ENCODE data around the gene DDX11. TPM values are rescaled to one million over a fixed set of nuclear protein-coding genes. Genes with fewer than 3 reads are reported as not detected.
"Not testable (repeated sequence)": the region's sequence is repeated elsewhere in the genome, so short reads cannot be mapped to it uniquely, and the experiment has no call there.

The DDX11 gene
- total and polyA plus RNA-seq, 7 donors: 3.6 to 31.4 (median 8.2) TPM

- H3K36me3 ChIP-seq; H3K27ac ChIP-seq; H3K9me3 ChIP-seq; H3K4me1 ChIP-seq; DNase-seq; intact Hi-C loops (cut with DNase I); H3K4me3 ChIP-seq; H3K27me3 ChIP-seq: not testable (repeated sequence)
- 87 to 88% methylated on average over 7 of the region's 7 CpGs for WGBS, 2 donors
Measured at GRCh38 chr12:31052666-31053439, 20.8 kb upstream of the DDX11 start.

- H3K9me3 ChIP-seq; H3K4me1 ChIP-seq; H3K27me3 ChIP-seq; DNase-seq; intact Hi-C loops (cut with DNase I); H3K4me3 ChIP-seq; H3K27ac ChIP-seq; H3K36me3 ChIP-seq: not testable (repeated sequence)
- 62 to 95% methylated on average over 1 of the region's 1 CpG for WGBS, 2 donors
Measured at GRCh38 chr12:31053944-31054343, 19.7 kb upstream of the DDX11 start.

GRCh38 chr12:31057671-31058070 lies 16.0 kb upstream of the DDX11 start:
- no peaks in the 10 kb centered on the region for H3K9me3 ChIP-seq
- no peak overlapping the region for H3K4me3 ChIP-seq
- peaks cover 0 to 7% (median 3%) of the 10 kb centered on the region in 4 donors for H3K4me1 ChIP-seq
- 87 to 89% methylated on average over 4 of the region's 4 CpGs for WGBS, 2 donors
- H3K36me3 ChIP-seq: no peaks in the 10 kb centered on the region
- TF ChIP-seq POLR2A (IDR thresholded peaks at IDR 0.05) (no peak), POLR2AphosphoS5 (IDR thresholded peaks at IDR 0.05) (no peak), EP300 (IDR thresholded peaks at IDR 0.05) (no peak), CTCF (IDR thresholded peaks at IDR 0.05) (no peak)
- no peak for DNase-seq
- no peaks in the 10 kb centered on the region for H3K27me3 ChIP-seq
- intact Hi-C loops (cut with DNase I): no loop called here
- H3K27ac ChIP-seq: no peak overlapping the region

GRCh38 chr12:31066196-31066595 lies 7.5 kb upstream of the DDX11 start:
- H3K27me3 ChIP-seq; DNase-seq; H3K4me3 ChIP-seq; intact Hi-C loops (cut with DNase I); H3K4me1 ChIP-seq; H3K27ac ChIP-seq; H3K9me3 ChIP-seq; H3K36me3 ChIP-seq: not testable (repeated sequence)
- 80 to 84% methylated on average over 3 of the region's 3 CpGs for WGBS, 2 donors

- intact Hi-C loops (cut with DNase I); H3K9me3 ChIP-seq; H3K4me1 ChIP-seq; H3K4me3 ChIP-seq; H3K36me3 ChIP-seq; H3K27ac ChIP-seq; H3K27me3 ChIP-seq; DNase-seq: not testable (repeated sequence)
- 86 to 88% methylated on average over 2 of the region's 2 CpGs for WGBS, 2 donors
Measured at GRCh38 chr12:31067656-31068055, 6.0 kb upstream of the DDX11 start.

- H3K36me3 ChIP-seq; intact Hi-C loops (cut with DNase I); H3K9me3 ChIP-seq; H3K27me3 ChIP-seq; H3K4me3 ChIP-seq; DNase-seq; H3K27ac ChIP-seq: not testable (repeated sequence)
- peaks cover 0 to 15% (median 8%) of the 10 kb centered on the region in 4 donors for H3K4me1 ChIP-seq
- 90 to 91% methylated on average over 51 of the region's 53 CpGs for WGBS, 2 donors
Measured at GRCh38 chr12:31070971-31071740, 2.5 kb upstream of the DDX11 start.

GRCh38 chr12:31072962-31073361 lies 698 bp upstream of the DDX11 start:
- H3K27ac ChIP-seq; H3K27me3 ChIP-seq; H3K36me3 ChIP-seq; H3K9me3 ChIP-seq; DNase-seq; intact Hi-C loops (cut with DNase I): not testable (repeated sequence)
- H3K4me1 ChIP-seq: peaks cover 0 to 15% (median 8%) of the 10 kb centered on the region in 4 donors
- peak overlapping the region in 3 of 4 donors; percentile 54 to 67 (median 57) for H3K4me3 ChIP-seq
- 30 to 48% methylated on average over 6 of the region's 6 CpGs for WGBS, 2 donors
